ENCODE data around the gene GRIN2C. TPM values are rescaled to one million over a fixed set of nuclear protein-coding genes. Genes with fewer than 3 reads are reported as not detected.

The GRIN2C gene
- total and polyA plus RNA-seq, 2 donors (not counting 3 experiments of a cell fraction or from before 2014, with no cell fraction given): 0.04 to 0.60 TPM

DNA sequence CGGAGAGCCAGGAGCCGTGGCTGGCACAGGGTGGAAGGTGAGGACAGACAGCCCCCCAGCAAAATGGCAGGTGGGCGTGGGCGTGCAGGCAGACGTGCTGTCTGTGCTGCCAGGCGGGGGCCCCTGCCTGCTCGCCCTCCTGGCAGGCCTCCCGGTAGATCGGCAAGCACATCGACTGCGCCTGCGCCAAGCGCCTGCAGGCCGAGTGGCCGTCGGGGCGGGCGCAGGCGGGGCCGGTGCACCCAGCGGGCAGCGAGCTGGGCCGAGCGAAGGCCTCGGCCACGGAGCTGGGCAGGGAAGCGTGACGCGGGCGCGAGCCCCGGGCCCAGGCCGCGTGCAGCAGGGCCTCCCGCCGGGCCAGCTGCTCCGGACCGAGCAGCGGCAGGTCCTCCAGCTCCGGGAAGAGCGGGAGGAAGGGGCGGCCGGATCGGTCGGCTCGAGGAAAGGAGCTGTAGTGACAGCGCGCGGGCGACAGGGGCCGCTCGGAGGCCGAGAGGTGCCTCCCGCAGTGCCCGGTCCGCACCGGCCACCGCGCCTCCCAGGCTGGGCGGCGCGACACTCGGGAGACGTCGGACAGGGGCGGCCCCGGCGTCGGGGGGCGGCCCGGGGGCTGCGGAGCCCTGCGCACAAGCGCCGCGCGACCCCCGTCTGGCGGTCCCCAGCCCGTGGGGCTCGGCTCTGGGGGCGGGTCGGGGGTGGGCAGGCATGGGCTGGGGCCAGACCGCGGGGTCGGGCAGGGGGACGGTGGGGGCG, 16.9 kb downstream of the GRIN2C start:
- Histone ChIP-seq H4K20me1 (replicated peaks; ENCODE audit: control insufficient read depth, extremely low read depth, insufficient read depth, low read length) (no peaks in the 10 kb centered on the region), H3K36me3 (ENCODE audit: control insufficient read depth in 2 of 2, extremely low read depth in 1 of 2, insufficient read depth in 2 of 2, low read length in 2 of 2) (no peaks in the 10 kb centered on the region), H3K4me2 (ENCODE audit: insufficient read depth, low read length) (peak overlapping the region; percentile 64), H3K9ac (replicated peaks; ENCODE audit: extremely low read depth, insufficient read depth, low read length) (no peak overlapping the region), H3K79me2 (ENCODE audit: control insufficient read depth, insufficient read depth, low read length) (no peaks in the 10 kb centered on the region), H2AFZ (ENCODE audit: low read depth, low read length) (peak overlapping the region; percentile 75), H3K27ac (ENCODE audit: insufficient read depth, low read depth, low read length) (no peak overlapping the region), H3K4me3 (replicated peaks in 1 of 3; ENCODE audit: insufficient read depth in 1 of 3, low read depth in 1 of 3, low read length in 3 of 3) (peak overlapping the region in 1 of 3 experiments; percentile 43), H3K9me1 (replicated peaks; ENCODE audit: control insufficient read depth, extremely low read depth, insufficient read depth, low read length) (no peaks in the 10 kb centered on the region), H3K4me1 (ENCODE audit: control insufficient read depth, extremely low read depth, insufficient read depth, low read length) (no peaks in the 10 kb centered on the region), H3K27me3 (ENCODE audit: control insufficient read depth in 2 of 2, insufficient read depth in 2 of 2, low read length in 2 of 2) (no peaks in the 10 kb centered on the region), H3K9me3 (replicated peaks; ENCODE audit: control insufficient read depth, insufficient read depth, low read length) (no peaks in the 10 kb centered on the region)
- FAIRE-seq (peak; percentile 75), DNase-seq (ENCODE audit: low read depth, low spot score) (peak; percentile 82)
- intact Hi-C loops (cut with micrococcal nuclease): loop anchor here (1.0 kb wide), 2 partner anchors 19 to 51 kb away; no protein-coding TSS in a partner anchor
- ChIA-PET POLR2A (interaction anchor here (0.7 to 1.0 kb wide), 2 partner anchors 30 to 115 kb away, joined by 3 to 8 read pairs; partner anchors contain the start of gene FDXR), CTCF (interaction anchor here (0.6 to 11.7 kb wide), 25 partner anchors 9 to 132 kb away, joined by 3 to 227 read pairs (median 6); partner anchors contain the start of genes FDXR and GRIN2C)
- TF ChIP-seq, protein P1, sequence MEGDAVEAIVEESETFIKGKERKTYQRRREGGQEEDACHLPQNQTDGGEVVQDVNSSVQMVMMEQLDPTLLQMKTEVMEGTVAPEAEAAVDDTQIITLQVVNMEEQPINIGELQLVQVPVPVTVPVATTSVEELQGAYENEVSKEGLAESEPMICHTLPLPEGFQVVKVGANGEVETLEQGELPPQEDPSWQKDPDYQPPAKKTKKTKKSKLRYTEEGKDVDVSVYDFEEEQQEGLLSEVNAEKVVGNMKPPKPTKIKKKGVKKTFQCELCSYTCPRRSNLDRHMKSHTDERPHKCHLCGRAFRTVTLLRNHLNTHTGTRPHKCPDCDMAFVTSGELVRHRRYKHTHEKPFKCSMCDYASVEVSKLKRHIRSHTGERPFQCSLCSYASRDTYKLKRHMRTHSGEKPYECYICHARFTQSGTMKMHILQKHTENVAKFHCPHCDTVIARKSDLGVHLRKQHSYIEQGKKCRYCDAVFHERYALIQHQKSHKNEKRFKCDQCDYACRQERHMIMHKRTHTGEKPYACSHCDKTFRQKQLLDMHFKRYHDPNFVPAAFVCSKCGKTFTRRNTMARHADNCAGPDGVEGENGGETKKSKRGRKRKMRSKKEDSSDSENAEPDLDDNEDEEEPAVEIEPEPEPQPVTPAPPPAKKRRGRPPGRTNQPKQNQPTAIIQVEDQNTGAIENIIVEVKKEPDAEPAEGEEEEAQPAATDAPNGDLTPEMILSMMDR (IDR thresholded peaks at IDR 0.05; ENCODE audit: extremely low read depth in 1 of 2, insufficient read depth in 1 of 2, low read depth in 1 of 2, low read length in 2 of 2): peak; percentile 50 to 64
- TF ChIP-seq JUN (IDR thresholded peaks at IDR 0.05; ENCODE audit: borderline replicate concordance, insufficient read depth, insufficient read length, low read depth): no peak
- no peak for TF ChIP-seq EZH2 (IDR thresholded peaks at IDR 0.05; ENCODE audit: borderline replicate concordance, low read depth, low read length, severe bottlenecking)
- dilution Hi-C loops (cut with MboI; ENCODE audit: extremely low pct_ligation_motif_present, low sequenced_read_pairs): no loop called here
- no TSS peak for BruUV-seq (replicated peaks)
